Measurements from ENCODE around the gene NASP. TPM values are rescaled to one million over a fixed set of nuclear protein-coding genes. Genes with fewer than 3 reads are reported as not detected.

NASP gene
- total RNA-seq, 2 experiments from 2014 or later, result 210 to 373 TPM

- Histone ChIP-seq H3K27ac (ENCODE audit: low read depth, low read length, poor library complexity, severe bottlenecking) (peak overlapping the region; percentile 83), H3K4me2 (ENCODE audit: low read length) (peak overlapping the region; percentile 97), H3K9me3 (ENCODE audit: low read length) (no peaks in the 10 kb centered on the region), H3K79me2 (ENCODE audit: insufficient read depth, low read depth, low read length) (peaks cover 57% of the 10 kb centered on the region), H2AFZ (ENCODE audit: low read length) (peak overlapping the region; percentile 27; the same call in 1 of the 2 replicates), H3K4me3 (ENCODE audit: low read depth, low read length, poor library complexity, severe bottlenecking) (peak overlapping the region; percentile 99), H3K9me2 (ENCODE audit: insufficient read depth, low read length) (no peaks in the 10 kb centered on the region), H4K20me1 (ENCODE audit: insufficient read depth, low read length) (peaks cover 30% of the 10 kb centered on the region), H3K4me1 (ENCODE audit: insufficient read depth, low read length, poor library complexity, severe bottlenecking) (peaks cover 49% of the 10 kb centered on the region), H3K36me3 (ENCODE audit: insufficient read depth, low read length) (peaks cover 48% of the 10 kb centered on the region)
- DNase-seq (ENCODE audit: low spot score), result peak; percentile 92
- CTCF ChIA-PET (ENCODE audit: unreplicated experiment), result no interaction called here
- POLR2A ChIA-PET, result interaction anchor here (0.6 to 2.6 kb wide), 6 partner anchors 9 to 245 kb away, joined by 3 to 9 read pairs (median 6); partner anchors contain the start of genes AKR1A1, MUTYH and TOE1
- no peak for TF ChIP-seq EZH2phosphoT487 (IDR thresholded peaks at IDR 0.05; ENCODE audit: borderline replicate concordance, low read depth, low read length)
- TF ChIP-seq, protein P1, sequence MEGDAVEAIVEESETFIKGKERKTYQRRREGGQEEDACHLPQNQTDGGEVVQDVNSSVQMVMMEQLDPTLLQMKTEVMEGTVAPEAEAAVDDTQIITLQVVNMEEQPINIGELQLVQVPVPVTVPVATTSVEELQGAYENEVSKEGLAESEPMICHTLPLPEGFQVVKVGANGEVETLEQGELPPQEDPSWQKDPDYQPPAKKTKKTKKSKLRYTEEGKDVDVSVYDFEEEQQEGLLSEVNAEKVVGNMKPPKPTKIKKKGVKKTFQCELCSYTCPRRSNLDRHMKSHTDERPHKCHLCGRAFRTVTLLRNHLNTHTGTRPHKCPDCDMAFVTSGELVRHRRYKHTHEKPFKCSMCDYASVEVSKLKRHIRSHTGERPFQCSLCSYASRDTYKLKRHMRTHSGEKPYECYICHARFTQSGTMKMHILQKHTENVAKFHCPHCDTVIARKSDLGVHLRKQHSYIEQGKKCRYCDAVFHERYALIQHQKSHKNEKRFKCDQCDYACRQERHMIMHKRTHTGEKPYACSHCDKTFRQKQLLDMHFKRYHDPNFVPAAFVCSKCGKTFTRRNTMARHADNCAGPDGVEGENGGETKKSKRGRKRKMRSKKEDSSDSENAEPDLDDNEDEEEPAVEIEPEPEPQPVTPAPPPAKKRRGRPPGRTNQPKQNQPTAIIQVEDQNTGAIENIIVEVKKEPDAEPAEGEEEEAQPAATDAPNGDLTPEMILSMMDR (conservative IDR thresholded peaks at IDR 0.05; ENCODE audit: low read length), result peak; percentile 65
- no TSS peak for BruUV-seq (replicated peaks)
- intact Hi-C loops (cut with micrococcal nuclease; ENCODE audit: unreplicated experiment), result loop anchor here (1.0 to 5.0 kb wide), 2 partner anchors 244 to 258 kb away; partner anchors contain the start of genes MUTYH and TOE1
Observed at GRCh38 chr1:45584351-45585109, 689 bp downstream of the NASP start.

GRCh38 chr1:45585110-45585426, 1.2 kb downstream of the NASP start:
- peaks cover 53% of the 10 kb centered on the region for H3K36me3 ChIP-seq (ENCODE audit: insufficient read depth, low read length)
- H3K79me2 ChIP-seq (ENCODE audit: insufficient read depth, low read depth, low read length), result peaks cover 62% of the 10 kb centered on the region
- ChIA-PET CTCF (ENCODE audit: unreplicated experiment) (no interaction called here), POLR2A (interaction anchor here (0.6 to 2.5 kb wide), 3 partner anchors 15 to 61 kb away, joined by 3 to 6 read pairs (median 4); no protein-coding TSS in a partner anchor)
- TSS peak; percentile 62 for BruUV-seq (replicated peaks)
- H3K9me2 ChIP-seq (ENCODE audit: insufficient read depth, low read length), result no peaks in the 10 kb centered on the region
- no peak for TF ChIP-seq EZH2phosphoT487 (IDR thresholded peaks at IDR 0.05; ENCODE audit: borderline replicate concordance, low read depth, low read length)
- TF ChIP-seq, protein P1 (conservative IDR thresholded peaks at IDR 0.05; ENCODE audit: low read length), result no peak
- H3K4me1 ChIP-seq (ENCODE audit: insufficient read depth, low read length, poor library complexity, severe bottlenecking), result peaks cover 48% of the 10 kb centered on the region
- no peak overlapping the region for H2AFZ ChIP-seq (ENCODE audit: low read length)
- H3K4me2 ChIP-seq (ENCODE audit: low read length), result peak overlapping the region; percentile 97
- intact Hi-C loops (cut with micrococcal nuclease; ENCODE audit: unreplicated experiment), result no loop called here
- H4K20me1 ChIP-seq (ENCODE audit: insufficient read depth, low read length), result peaks cover 30% of the 10 kb centered on the region
- H3K27ac ChIP-seq (ENCODE audit: low read depth, low read length, poor library complexity, severe bottlenecking), result peak overlapping the region; percentile 83
- DNase-seq (ENCODE audit: low spot score), result no peak
- H3K4me3 ChIP-seq (ENCODE audit: low read depth, low read length, poor library complexity, severe bottlenecking), result peak overlapping the region; percentile 99
- H3K9me3 ChIP-seq (ENCODE audit: low read length), result no peaks in the 10 kb centered on the region

All from OCI-LY7 (cell line).